AG04450 (cell line): Measurements from ENCODE around the gene DPP4. TPM values are rescaled to one million over a fixed set of nuclear protein-coding genes. Genes with fewer than 3 reads are reported as not detected.

Experiments
- CTCF ChIA-PET: fragments of 300-600, 350-600 bp; formaldehyde crosslinking; extraction: SDS; loops from one replicate; lab custom pipeline; 2022; ENCODE audit warnings: antibody characterized with exemption, inconsistent platforms; lab: Charles Lee
- POLR2A ChIA-PET: fragments of 350-600 bp; formaldehyde crosslinking; extraction: SDS; loops from one replicate; lab custom pipeline; 2021; ENCODE audit warnings: antibody characterized with exemption, inconsistent platforms; lab: Yijun Ruan, JAX
- DNase-seq: peaks from one replicate; pipeline ENCODE4 v3.0.0-alpha.2; 2011; ENCODE audit warnings: low read depth, low spot score
- H3K27ac ChIP-seq: one replicate; pipeline ENCODE4 v1.5.1; 2012; ENCODE audit warnings: low read depth, low read length, control low read depth
- H3K27me3 ChIP-seq: one replicate; pipeline ENCODE4 v1.6.0; 2012; ENCODE audit warnings: low read length; ENCODE audit not compliant: control insufficient read depth, insufficient read depth
- H3K4me3 ChIP-seq: 2 replicates; pipeline ENCODE4 v1.5.1; 2011; ENCODE audit warnings: mild to moderate bottlenecking, low read depth, low read length, control low read depth
- H3K9me3 ChIP-seq: 2 replicates; pipeline ENCODE4 v1.5.1; 2012; ENCODE audit warnings: low read length; ENCODE audit not compliant: control insufficient read depth, insufficient read depth
- polyA plus RNA-seq: library from polyadenylated mRNA; depleted of rRNA; stranded (reverse); fragments of >200 nt; gene quantifications from 2 replicates; pipeline ENCODE4 v1.2.3, GENCODE V29; 2011
- TF ChIP-seq, protein P1 (sequence below): IDR thresholded peaks from 2 replicates; pipeline ENCODE4 v1.5.1; 2011; ENCODE audit warnings: low read depth, low read length, control low read depth, inconsistent platforms

Gene DPP4
- polyA plus RNA-seq, 1 experiment = 61.0 TPM

DNA sequence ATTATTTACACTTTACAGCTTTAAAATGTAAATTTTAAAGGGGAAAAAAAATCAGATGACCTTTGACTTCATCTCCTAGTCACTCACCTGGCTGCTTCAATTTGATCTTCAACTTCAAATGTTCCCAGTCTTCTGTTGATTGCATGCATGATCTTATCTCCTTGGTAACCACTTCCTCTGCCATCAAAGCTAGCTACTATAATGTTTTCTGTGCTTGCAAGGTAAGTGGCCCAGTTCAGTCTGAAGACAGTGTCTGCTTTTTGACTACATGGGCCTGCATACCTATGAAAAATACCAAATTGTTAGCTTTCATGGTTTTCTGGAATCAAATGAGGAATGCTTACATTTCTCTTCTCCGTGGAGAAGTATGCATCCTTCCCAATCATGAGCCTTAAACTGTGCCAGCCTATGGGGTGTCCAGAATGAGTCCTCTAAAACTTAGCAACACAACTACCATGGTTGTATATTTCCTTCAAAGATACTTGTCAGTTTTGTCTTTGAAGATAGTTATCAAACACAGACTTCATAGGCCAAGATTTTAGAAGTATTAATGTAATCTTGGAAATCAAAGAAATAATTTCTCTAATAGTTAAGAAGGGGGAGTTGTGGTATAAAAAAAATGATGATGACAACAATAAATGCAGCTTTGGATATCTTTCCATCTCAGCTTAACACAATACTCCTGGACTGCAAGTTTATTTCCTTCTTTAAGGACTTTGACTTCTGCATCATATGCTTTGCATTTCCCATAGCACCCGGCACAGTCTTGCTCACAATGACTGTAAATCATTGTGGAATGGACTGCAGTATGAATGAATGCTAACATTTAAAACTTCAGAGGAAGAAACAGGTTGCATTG, 62.1 kb downstream of the DPP4 start:
- Histone ChIP-seq H3K9me3 (no peaks in the 10 kb centered on the region), H3K27ac (no peak overlapping the region), H3K4me3 (no peak overlapping the region), H3K27me3 (no peaks in the 10 kb centered on the region)
- no peak for DNase-seq
- POLR2A ChIA-PET = no interaction called here
- TF ChIP-seq, protein P1, sequence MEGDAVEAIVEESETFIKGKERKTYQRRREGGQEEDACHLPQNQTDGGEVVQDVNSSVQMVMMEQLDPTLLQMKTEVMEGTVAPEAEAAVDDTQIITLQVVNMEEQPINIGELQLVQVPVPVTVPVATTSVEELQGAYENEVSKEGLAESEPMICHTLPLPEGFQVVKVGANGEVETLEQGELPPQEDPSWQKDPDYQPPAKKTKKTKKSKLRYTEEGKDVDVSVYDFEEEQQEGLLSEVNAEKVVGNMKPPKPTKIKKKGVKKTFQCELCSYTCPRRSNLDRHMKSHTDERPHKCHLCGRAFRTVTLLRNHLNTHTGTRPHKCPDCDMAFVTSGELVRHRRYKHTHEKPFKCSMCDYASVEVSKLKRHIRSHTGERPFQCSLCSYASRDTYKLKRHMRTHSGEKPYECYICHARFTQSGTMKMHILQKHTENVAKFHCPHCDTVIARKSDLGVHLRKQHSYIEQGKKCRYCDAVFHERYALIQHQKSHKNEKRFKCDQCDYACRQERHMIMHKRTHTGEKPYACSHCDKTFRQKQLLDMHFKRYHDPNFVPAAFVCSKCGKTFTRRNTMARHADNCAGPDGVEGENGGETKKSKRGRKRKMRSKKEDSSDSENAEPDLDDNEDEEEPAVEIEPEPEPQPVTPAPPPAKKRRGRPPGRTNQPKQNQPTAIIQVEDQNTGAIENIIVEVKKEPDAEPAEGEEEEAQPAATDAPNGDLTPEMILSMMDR = no peak
- CTCF ChIA-PET = interaction anchor here (1.2 kb wide), 1 partner anchor 113 kb away, joined by 3 read pairs; no protein-coding TSS in a partner anchor

DNA sequence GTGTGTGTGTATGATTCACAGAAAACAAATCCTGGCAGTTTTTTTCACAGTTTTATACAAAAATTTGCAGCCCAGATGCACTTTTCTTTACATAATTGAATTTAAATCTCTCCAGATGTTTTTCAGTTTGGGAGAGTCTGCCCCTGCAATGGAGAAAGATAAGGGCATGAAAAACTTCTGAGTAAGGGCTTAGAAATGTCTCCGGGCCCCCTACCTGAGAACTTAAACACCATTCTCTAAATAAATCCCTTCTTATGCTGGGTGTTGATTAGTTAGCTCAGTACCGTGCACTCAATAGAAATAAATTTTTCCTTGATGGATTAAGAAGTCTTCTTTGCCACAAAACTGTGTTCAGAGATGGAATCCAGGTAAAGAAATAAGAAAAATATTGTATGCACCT, 64.5 kb downstream of the DPP4 start:
- TF ChIP-seq, protein P1 = no peak
- ChIA-PET POLR2A (no interaction called here), CTCF (interaction anchor here (0.9 to 1.2 kb wide), 2 partner anchors 92 to 292 kb away, joined by 3 read pairs; no protein-coding TSS in a partner anchor)
- DNase-seq = no peak
- no peaks in the 10 kb centered on the region for H3K9me3 ChIP-seq
- H3K27ac ChIP-seq = no peak overlapping the region
- no peaks in the 10 kb centered on the region for H3K27me3 ChIP-seq
- no peak overlapping the region for H3K4me3 ChIP-seq

DNA sequence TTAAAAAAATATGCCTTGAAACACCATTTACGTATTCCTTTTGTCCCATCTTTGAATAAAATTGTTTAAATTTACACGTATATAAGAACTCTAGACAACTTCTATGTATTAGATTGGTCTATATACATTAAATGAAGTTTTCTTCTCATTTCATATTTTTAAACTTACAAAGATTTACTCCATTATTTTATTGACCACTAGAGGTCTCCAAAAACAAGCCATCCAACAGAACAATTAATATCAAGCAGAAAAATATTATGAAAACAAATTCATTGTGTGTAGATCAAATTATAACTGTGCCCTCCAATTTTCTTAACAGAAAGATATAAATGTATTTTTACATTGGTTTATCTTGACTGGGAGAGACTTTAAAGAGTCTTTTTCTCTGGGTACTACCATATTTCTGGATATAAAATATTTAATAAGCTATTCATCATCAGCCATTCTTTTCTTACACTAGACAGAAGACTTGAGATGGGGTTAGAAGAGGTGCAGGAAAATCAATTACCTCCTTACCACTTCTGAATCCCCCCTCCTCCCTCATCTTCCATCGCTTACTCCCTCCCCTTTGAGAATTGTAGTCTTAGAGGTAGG, 66.5 kb downstream of the DPP4 start:
- no peaks in the 10 kb centered on the region for H3K27me3 ChIP-seq
- H3K27ac ChIP-seq = no peak overlapping the region
- H3K4me3 ChIP-seq = no peak overlapping the region
- DNase-seq = no peak
- no peaks in the 10 kb centered on the region for H3K9me3 ChIP-seq
- POLR2A ChIA-PET = no interaction called here
- TF ChIP-seq, protein P1 = peak; percentile 54
- CTCF ChIA-PET = interaction anchor here (0.7 to 1.8 kb wide), 16 partner anchors 9 to 291 kb away, joined by 3 to 14 read pairs (median 4); no protein-coding TSS in a partner anchor

DNA sequence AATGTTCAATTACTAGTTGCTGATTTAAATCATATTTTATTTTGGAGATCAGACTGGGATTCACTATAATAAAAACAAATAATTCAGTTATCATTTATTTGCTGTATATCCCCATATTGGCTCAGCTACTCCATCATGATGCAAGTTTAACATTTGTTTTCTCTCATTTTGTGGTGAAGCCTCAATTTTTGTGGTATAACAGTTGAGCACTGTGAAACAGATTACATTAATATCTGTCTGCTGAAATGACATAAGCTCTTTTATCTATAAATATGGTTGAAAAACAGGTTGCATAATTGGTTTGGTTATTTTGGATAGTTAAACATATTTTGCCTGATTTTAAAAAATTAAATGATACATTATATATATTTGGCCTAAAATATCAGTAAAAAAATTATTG, 67.7 kb downstream of the DPP4 start:
- Histone ChIP-seq H3K27me3 (no peaks in the 10 kb centered on the region), H3K9me3 (no peaks in the 10 kb centered on the region), H3K4me3 (no peak overlapping the region), H3K27ac (no peak overlapping the region)
- no peak for DNase-seq
- TF ChIP-seq, protein P1 = no peak
- ChIA-PET POLR2A (no interaction called here), CTCF (interaction anchor here (0.7 kb wide), 1 partner anchor 15 kb away, joined by 3 read pairs; no protein-coding TSS in a partner anchor)

DNA sequence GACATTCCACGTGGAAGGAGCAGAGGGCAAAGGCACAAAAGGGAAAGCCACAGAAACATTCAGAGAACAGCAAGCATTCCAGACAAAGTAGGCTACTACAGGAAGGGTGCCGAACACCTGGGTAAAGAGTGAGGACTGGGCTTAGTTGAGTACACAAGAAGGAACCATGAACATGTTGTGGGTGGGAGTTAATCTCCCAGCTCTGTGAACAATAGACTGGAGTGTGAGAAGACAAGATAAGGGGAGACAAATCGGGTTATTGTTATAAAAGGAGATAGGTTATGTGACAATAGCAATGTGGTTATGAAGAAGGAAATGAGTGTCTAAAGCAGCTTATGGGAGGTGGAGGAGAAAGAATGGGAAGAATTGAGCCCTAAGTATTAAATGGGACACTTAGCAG, 70.0 kb downstream of the DPP4 start:
- Histone ChIP-seq H3K9me3 (no peaks in the 10 kb centered on the region), H3K27ac (no peak overlapping the region), H3K27me3 (no peaks in the 10 kb centered on the region), H3K4me3 (no peak overlapping the region)
- TF ChIP-seq, protein P1 = no peak
- no peak for DNase-seq
- ChIA-PET CTCF (no interaction called here), POLR2A (no interaction called here)
